Right lobe of liver (tissue), 4 donors: ENCODE results near the gene WTAP.

Experiments
- CTCF ChIP-seq, 4 donors: fragments of 200-600 bp in 3 of 4; fragments of 450-650 bp in 1 of 4; IDR thresholded peaks; one replicate each; pipeline versions ENCODE4 v1.5.1 to v1.8.0; 2016 to 2022; ENCODE audit warnings: antibody characterized with exemption in 4 of 4, mild to moderate bottlenecking in 2 of 4
- POLR2A ChIP-seq: fragments of 450-650 bp; IDR thresholded peaks from one replicate; pipeline ENCODE4 v1.6.1; 2017; ENCODE audit warnings: antibody characterized with exemption, mild to moderate bottlenecking
- donor health status: DM: no; HTN: no; CAD: no.
- donor health status: DM: no; HTN: no; CAD: no.
- donor health status: DM: no; HTN: yes; CAD: no.

GRCh38 chr6:159715166-159715565, 12.1 kb upstream of the WTAP start:
- TF ChIP-seq CTCF (IDR thresholded peaks at IDR 0.05) (no peak), POLR2A (no peak)
